CD4-positive, alpha-beta T cell treated with Interleukin-4 for 1 hour (primary cell): ENCODE results near the gene RHBDD2.
"Not testable (repeated sequence)": the region's sequence is repeated elsewhere in the genome, so short reads cannot be mapped to it uniquely, and the experiment has no call there.

Experiments used
- DNase-seq, 2 donors: peaks; one replicate each; pipeline ENCODE4 v3.0.0-alpha.2; 2020 to 2022

Gene RHBDD2

GRCh38 chr7:75878769-75879611 lies at the start of gene RHBDD2:
Gene RHBDD2 (plus strand): TSS chr7:75879034. CDS start chr7:75879083, 49 bp downstream.
- peak; percentile 96 to 97 for DNase-seq

- not testable (repeated sequence) for DNase-seq
Measured at GRCh38 chr7:75829656-75830055, 49.2 kb upstream of the RHBDD2 start.

DNA sequence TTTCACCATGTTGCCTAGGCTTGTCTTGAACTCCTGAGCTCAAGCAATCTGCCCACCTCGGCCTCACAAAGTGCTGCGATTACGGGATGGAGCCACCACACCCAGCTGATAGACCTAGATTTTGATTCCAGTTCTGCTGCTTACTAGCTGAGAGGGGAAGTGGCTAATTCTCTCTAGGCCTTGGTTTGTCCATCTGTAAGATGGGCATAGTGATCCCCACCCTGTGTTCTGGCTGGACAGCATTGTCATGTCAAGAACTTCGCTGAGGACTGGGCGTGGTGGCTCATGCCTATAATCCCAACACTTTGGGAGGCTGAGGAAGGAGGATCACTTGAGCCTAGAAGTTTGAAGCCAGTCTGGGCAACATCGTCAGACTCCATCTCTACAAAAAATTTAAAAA lies 47.9 kb upstream of the RHBDD2 start:
- DNase-seq, result no peak

- not testable (repeated sequence) for DNase-seq
Measured at GRCh38 chr7:75833662-75834061, 45.2 kb upstream of the RHBDD2 start.

DNA sequence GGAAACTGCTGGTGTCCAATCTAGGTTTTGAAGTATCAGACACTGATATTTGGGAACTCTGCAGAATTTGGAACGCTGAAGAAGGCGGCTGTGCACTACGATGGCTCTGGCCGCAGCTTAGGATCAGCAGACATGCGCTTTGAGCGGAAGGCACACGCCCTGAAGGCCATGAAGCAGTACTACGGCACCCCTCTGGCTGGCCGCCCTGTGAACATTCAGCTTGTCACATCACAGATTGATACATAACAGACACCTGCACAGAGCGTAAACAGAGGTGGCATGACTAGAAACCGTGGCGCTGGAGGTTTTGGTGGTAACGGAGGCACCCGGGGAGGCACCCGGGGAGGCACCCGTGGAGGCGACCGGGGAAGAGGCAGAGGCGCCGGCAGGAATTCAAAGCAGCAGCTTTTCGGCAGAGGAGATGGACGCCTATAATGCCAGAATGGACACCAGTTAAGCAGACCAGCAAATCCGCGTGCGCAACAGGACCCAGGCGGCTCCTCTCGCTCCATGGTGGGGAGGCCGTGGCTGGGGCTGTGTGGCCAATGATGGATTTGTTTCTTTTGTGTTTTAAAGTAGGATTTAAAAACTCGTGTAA lies 43.0 kb upstream of the RHBDD2 start:
- DNase-seq, result no peak

DNA sequence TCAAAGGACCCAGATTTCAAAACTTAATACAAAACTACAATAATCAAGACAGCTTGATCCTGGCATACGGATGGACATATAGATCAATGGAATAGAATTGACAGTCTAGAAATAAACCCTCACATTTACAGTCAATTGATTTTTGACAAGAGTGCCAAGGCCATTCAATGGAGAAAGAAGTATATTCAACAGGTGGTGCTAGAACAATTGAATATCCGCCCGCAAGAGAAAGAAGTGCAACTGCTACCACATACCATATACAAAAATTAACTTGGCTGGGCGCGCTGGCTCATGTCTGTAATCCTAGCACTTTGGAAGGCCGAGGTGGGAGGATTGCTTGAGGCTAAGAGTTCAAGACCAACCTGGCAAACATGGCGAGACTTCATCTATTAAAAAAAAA lies 42.0 kb upstream of the RHBDD2 start:
- no peak for DNase-seq

DNA sequence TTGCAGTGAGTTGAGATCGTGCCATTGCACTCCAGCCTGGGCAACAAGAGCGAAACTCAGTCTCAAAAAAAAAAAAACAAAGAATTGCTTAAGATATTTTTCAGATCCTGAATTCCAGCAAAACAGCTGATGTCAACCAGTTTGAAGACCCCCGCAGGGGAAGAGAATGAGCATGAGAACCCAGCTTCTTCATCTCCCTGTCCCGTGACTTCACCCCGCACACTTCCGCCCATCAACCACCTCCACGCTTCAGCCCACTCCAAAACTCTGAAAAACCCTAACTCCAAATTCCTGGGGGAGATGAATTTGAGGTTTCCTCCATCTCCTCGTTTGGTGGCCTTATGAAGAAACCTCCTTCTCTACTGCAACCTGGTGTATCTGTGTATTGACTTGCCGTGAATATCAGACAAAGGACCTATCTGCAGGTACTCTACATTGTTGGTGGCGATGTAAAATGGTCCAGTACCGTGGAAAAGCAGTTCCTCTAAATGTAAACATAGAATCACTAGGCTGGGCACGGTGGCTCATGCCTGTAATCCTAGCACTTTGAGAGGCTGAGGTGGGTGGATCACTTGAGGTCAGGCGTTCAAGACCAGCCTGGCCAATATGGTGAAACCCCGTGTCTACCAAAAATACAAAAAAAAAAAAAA lies 40.4 kb upstream of the RHBDD2 start:
- not testable (repeated sequence) for DNase-seq

GRCh38 chr7:75840029-75840428 lies 38.8 kb upstream of the RHBDD2 start:
- no peak for DNase-seq

GRCh38 chr7:75842836-75843446 lies 35.9 kb upstream of the RHBDD2 start:
- peak in 1 of 2 donors; percentile 59 for DNase-seq

DNA sequence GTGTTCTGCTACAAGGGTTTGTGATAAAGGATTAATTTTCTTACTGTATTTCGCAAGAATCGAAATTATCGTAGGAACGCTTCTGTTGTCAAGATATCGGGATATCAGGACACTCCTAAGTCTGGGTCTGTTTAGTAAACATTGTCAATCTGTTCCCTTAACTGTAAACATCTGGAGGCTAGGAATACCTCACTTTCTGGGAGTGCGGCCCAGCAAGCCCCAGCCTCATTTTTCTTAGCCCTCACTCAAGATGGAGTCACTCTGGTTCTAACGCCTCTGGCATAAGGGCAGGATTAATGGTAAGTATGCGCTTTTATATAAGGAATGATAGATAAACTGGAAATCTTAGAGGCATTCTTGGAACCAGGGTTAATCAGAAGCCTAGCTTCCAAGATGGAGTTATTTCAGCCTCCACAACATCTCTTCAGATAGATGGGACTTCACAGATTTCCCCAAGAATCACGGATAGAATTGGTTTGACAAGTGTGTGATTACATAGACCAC lies 35.2 kb upstream of the RHBDD2 start:
- DNase-seq, result no peak

- no peak for DNase-seq
Measured at GRCh38 chr7:75844158-75844557, 34.7 kb upstream of the RHBDD2 start.

- not testable (repeated sequence) for DNase-seq
Measured at GRCh38 chr7:75845132-75845531, 33.7 kb upstream of the RHBDD2 start.

GRCh38 chr7:75847707-75848106 lies 31.1 kb upstream of the RHBDD2 start:
- DNase-seq, result peak in 1 of 2 donors; percentile 30

DNA sequence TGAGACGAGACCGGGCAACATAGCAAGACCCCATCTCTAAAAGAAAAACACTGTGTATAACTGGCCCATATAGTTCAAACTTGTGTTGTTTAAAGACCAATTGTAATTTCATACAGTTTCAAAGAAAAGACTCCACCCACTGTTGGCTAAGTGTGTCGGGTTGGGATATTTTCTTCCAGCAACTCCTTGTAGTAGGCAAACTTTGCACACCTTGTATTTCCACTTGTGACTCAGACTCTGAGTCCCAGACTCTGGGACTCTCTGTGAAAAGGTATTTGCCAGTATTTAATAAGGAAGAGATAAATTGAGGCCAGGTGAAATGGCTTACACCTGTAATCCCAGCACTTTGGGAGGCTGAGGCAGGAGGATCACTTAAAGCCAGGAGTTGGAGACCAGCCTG lies 29.3 kb upstream of the RHBDD2 start:
- no peak for DNase-seq

GRCh38 chr7:75850235-75850634 lies 28.6 kb upstream of the RHBDD2 start:
- DNase-seq, result peak in 1 of 2 donors; percentile 43

DNA sequence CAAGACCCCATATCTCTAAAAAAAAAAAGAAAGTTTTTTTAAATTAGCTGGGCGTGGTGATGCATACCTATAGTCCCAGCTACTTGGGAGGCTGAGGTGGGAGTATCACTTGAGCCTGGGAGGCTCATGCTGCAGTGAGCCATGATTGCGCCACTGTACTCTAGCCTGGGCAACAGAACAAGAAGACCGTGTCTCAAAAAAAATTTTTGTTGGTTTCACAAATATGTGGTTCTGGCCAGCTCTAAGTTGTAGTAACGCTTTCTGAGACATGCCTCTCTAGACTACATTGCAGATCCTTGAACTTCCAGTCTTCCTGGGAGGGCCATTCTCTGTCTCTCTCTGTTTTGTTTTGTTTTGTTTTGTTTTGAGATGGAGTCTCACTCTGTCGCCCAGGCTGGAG lies 24.6 kb upstream of the RHBDD2 start:
- no peak for DNase-seq

DNA sequence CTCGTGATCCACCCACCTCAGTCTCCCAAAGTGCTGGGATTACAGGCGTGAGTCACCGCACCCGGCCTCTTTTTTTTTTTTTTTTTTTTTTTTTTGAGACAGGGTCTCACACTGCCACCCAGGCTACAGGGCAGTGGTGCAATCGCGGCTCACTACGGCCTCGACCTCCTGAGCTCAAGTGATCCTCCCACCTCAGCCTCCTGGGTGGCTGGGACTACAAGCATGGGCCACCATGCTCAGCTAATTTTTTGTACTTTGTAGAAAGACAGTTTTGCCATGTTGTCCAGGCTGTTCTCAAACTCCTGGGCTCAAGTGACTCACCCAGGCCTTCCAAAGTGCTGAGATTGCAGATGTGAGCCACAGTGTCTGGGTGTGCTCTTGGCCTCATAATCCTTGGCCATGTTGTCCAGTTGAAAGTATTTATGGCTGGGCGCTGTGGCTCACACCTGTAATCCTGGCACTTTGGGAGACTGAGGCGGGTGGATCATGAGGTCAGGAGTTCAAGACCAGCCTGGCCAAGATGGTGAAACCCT lies 24.0 kb upstream of the RHBDD2 start:
- not testable (repeated sequence) for DNase-seq

DNA sequence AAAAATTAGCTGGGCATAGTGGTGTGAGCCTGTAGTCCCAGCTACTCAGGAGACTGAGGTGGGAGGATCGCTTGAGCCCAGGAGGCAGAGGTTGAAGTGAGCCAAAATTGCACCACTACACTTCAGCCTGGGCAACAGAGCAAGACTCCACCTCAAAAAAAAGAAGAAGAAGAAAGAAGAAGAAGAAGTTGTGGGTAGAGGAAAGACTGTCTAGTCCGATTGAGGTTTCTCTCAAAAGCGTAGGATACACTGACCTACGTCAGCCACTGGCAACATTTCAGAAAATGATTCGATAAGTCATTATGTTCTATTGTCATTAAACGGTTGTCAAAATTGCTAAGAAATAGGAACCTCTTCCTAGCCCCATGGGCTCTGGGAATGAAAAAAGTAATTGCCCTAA lies 22.3 kb upstream of the RHBDD2 start:
- DNase-seq, result peak; percentile 18 to 58

GRCh38 chr7:75858410-75858809 lies 20.4 kb upstream of the RHBDD2 start:
- DNase-seq, result no peak

DNA sequence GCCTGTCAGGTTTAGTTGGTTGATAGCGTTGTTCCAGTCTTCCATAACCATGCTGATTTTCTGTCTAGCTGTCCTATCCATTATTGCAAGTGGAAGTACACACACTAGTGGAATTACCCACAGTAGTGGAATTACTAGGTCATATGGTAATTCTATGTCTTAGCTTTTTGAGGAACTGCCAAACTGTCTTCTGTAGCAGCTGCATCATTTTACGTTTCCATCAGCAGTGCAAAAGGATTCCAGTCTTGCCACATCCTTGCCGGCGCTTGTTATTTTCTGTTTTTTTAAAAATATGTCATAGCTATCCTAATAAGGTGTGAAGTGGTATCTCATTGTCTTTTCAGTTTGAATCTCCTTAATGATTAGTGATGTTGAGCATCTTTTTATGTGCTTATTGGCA lies 17.2 kb upstream of the RHBDD2 start:
- peak; percentile 15 to 58 for DNase-seq

DNA sequence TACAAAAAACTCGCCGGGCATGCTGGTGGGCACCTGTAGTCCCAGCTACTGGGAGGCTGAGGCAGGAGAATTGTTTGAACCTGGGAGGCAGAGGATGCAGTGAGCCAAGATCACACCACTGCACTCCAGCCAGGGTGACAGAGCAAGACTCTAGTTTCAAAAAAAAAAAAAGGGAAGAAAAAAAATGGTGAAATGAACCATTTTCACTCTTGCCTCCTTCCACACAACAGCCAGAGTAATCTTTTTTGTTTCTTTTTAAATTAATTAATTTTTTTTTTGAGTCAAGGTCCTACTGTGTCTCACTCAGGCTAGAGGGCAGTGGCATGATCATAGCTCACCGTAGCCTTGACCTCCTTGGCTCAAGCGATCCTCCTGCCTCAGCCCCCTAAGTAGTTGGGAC lies 14.6 kb upstream of the RHBDD2 start:
- not testable (repeated sequence) for DNase-seq

DNA sequence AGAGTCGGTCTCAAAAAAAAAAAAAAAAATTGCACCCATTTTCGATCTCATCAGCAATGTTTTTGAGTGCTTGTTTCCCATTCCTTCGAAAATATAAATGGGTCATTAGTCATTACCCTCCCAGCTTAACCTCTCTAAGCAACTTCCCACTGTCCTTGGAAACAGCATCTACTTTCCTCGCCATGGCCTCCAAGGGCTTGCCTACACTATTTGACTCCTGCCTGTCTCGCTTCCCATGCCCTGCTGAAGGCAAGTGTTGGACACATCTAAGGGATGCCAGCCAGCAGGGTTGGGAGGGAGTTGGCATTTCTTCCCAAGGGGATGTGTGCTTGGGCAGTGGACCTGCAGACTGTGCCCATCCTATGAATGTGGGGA lies 12.7 kb upstream of the RHBDD2 start:
- DNase-seq, result no peak
